Neural cell (in vitro differentiated cells): Measurements from ENCODE around the gene SPANXN1.

ENCODE experiments used
- EP300 ChIP-seq: fragments of 450-650 bp; conservative IDR thresholded peaks from 2 replicates; pipeline ENCODE4 v1.6.1; 2014; ENCODE audit warnings: antibody characterized with exemption, mild to moderate bottlenecking, moderate library complexity; ENCODE audit not compliant: poor library complexity, severe bottlenecking
- EZH2 ChIP-seq: fragments of 200-600, 300-800 bp; shearing (Covaris generic), sonication (generic); IDR thresholded peaks from 2 replicates; pipeline ENCODE4 v1.6.1; 2014; ENCODE audit warnings: antibody characterized with exemption, low read length, borderline replicate concordance, mild to moderate bottlenecking; ENCODE audit not compliant: insufficient read depth, poor library complexity, severe bottlenecking
- MXI1 ChIP-seq: fragments of 450-650 bp; conservative IDR thresholded peaks from 2 replicates; pipeline ENCODE4 v1.6.1; 2014; ENCODE audit warnings: antibody characterized with exemption, mild to moderate bottlenecking; ENCODE audit not compliant: poor library complexity, severe bottlenecking
- POLR2AphosphoS5 ChIP-seq: IDR thresholded peaks from 2 replicates; pipeline ENCODE4 v1.6.1; 2012
- RAD21 ChIP-seq: fragments of 450-650 bp; conservative IDR thresholded peaks from 2 replicates; pipeline ENCODE4 v1.6.1; 2014; ENCODE audit warnings: antibody characterized with exemption, mild to moderate bottlenecking, moderate library complexity
- SMC3 ChIP-seq: fragments of 450-650 bp; conservative IDR thresholded peaks from 2 replicates; pipeline ENCODE4 v1.6.1; 2014; ENCODE audit warnings: antibody characterized with exemption, mild to moderate bottlenecking, moderate library complexity; ENCODE audit not compliant: poor library complexity
- TAF1 ChIP-seq: IDR thresholded peaks from 2 replicates; pipeline ENCODE4 v1.6.1; 2012; ENCODE audit warnings: low read depth
- TF ChIP-seq, protein P1 (sequence below): fragments of 450-650 bp; IDR thresholded peaks from 2 replicates; pipeline ENCODE4 v1.5.1; 2014; ENCODE audit warnings: antibody characterized with exemption, mild to moderate bottlenecking, moderate library complexity; ENCODE audit not compliant: poor library complexity, severe bottlenecking
- TF ChIP-seq, protein P2 (sequence below): IDR thresholded peaks from 2 replicates; pipeline ENCODE4 v1.6.1; 2012; ENCODE audit warnings: borderline replicate concordance

DNA sequence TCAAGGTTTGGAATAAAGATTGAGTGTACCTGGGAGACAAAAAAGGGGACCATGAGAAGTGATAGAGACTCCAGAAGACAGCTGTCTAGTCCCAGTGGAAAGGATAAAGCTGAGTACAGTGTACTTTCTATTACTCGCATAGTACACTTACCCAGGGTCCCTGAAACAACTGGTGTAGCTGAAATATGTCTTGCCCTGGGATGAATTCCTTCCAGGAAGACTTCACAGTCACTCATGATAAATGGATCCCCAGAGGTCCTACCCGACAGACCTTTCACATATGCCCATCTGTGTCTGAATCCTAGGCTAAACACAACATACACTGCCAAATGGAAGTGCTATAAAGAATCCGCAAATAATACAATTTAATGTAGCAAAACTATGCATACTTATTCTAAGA, 48.2 kb upstream of the SPANXN1 start:
- TF ChIP-seq EZH2 (no peak), POLR2AphosphoS5 (no peak), TAF1 (no peak), EP300 (no peak), SMC3 (no peak), MXI1 (no peak), RAD21 (no peak)
- TF ChIP-seq, protein P1, sequence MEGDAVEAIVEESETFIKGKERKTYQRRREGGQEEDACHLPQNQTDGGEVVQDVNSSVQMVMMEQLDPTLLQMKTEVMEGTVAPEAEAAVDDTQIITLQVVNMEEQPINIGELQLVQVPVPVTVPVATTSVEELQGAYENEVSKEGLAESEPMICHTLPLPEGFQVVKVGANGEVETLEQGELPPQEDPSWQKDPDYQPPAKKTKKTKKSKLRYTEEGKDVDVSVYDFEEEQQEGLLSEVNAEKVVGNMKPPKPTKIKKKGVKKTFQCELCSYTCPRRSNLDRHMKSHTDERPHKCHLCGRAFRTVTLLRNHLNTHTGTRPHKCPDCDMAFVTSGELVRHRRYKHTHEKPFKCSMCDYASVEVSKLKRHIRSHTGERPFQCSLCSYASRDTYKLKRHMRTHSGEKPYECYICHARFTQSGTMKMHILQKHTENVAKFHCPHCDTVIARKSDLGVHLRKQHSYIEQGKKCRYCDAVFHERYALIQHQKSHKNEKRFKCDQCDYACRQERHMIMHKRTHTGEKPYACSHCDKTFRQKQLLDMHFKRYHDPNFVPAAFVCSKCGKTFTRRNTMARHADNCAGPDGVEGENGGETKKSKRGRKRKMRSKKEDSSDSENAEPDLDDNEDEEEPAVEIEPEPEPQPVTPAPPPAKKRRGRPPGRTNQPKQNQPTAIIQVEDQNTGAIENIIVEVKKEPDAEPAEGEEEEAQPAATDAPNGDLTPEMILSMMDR, result no peak
- TF ChIP-seq, protein P2, sequence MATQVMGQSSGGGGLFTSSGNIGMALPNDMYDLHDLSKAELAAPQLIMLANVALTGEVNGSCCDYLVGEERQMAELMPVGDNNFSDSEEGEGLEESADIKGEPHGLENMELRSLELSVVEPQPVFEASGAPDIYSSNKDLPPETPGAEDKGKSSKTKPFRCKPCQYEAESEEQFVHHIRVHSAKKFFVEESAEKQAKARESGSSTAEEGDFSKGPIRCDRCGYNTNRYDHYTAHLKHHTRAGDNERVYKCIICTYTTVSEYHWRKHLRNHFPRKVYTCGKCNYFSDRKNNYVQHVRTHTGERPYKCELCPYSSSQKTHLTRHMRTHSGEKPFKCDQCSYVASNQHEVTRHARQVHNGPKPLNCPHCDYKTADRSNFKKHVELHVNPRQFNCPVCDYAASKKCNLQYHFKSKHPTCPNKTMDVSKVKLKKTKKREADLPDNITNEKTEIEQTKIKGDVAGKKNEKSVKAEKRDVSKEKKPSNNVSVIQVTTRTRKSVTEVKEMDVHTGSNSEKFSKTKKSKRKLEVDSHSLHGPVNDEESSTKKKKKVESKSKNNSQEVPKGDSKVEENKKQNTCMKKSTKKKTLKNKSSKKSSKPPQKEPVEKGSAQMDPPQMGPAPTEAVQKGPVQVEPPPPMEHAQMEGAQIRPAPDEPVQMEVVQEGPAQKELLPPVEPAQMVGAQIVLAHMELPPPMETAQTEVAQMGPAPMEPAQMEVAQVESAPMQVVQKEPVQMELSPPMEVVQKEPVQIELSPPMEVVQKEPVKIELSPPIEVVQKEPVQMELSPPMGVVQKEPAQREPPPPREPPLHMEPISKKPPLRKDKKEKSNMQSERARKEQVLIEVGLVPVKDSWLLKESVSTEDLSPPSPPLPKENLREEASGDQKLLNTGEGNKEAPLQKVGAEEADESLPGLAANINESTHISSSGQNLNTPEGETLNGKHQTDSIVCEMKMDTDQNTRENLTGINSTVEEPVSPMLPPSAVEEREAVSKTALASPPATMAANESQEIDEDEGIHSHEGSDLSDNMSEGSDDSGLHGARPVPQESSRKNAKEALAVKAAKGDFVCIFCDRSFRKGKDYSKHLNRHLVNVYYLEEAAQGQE, result no peak
